Activated T-helper 17 cell treated with anti-CD3 and anti-CD28 coated beads, Interleukin-2, amount 50 U/mL, for 72 hours (primary cell): ENCODE results near the gene CTAGE15. TPM values are rescaled to one million over a fixed set of nuclear protein-coding genes. Genes with fewer than 3 reads are reported as not detected.
"Not testable (repeated sequence)": the region's sequence is repeated elsewhere in the genome, so short reads cannot be mapped to it uniquely, and the experiment has no call there.

Source experiments
- ATAC-seq: fragments of 150-1000 bp; cut with Tn5 transposase; replicated peaks from 2 replicates; pipeline ENCODE4 v1.10.0; 2021; ENCODE audit warnings: mild to moderate bottlenecking, moderate library complexity
- H3K27ac Mint-ChIP-seq: one replicate; pipeline ENCODE4 v1.8.0; 2022; ENCODE audit warnings: mixed read lengths
- H3K27me3 Mint-ChIP-seq: one replicate; pipeline ENCODE4 v1.8.0; 2022; ENCODE audit warnings: mixed read lengths
- H3K36me3 Mint-ChIP-seq: one replicate; pipeline ENCODE4 v1.8.0; 2022; ENCODE audit warnings: low read depth, mild to moderate bottlenecking, mixed read lengths
- H3K4me1 Mint-ChIP-seq: one replicate; pipeline ENCODE4 v1.8.0; 2022; ENCODE audit warnings: mixed read lengths
- H3K4me3 Mint-ChIP-seq: one replicate; pipeline ENCODE4 v1.8.0; 2022; ENCODE audit warnings: mild to moderate bottlenecking, mixed read lengths
- H3K9me3 Mint-ChIP-seq: one replicate; pipeline ENCODE4 v1.8.0; 2022; ENCODE audit warnings: mixed read lengths
- total RNA-seq, 2 donors: library from RNA; stranded (reverse); gene quantifications; one replicate each; pipeline ENCODE4 v1.2.3, GENCODE V29; 2022

Gene CTAGE15
- total RNA-seq = 1 to 10 TPM in 1 of 2 donors, under 1 TPM in 1; 0.56 to 2.7 TPM

GRCh38 chr7:143571501-143571900 is at the start of gene CTAGE15:
Gene CTAGE15, plus strand, starts transcription at chr7:143571801. Its CDS starts 17 bp downstream, at chr7:143571818.
- H3K4me1 Mint-ChIP-seq, H3K9me3 Mint-ChIP-seq, H3K36me3 Mint-ChIP-seq, ATAC-seq, H3K4me3 Mint-ChIP-seq, H3K27me3 Mint-ChIP-seq, H3K27ac Mint-ChIP-seq: not testable (repeated sequence)

- not testable (repeated sequence) for H3K36me3 Mint-ChIP-seq, H3K4me3 Mint-ChIP-seq, H3K27ac Mint-ChIP-seq, H3K9me3 Mint-ChIP-seq, H3K4me1 Mint-ChIP-seq, ATAC-seq, H3K27me3 Mint-ChIP-seq
Observed at GRCh38 chr7:143522309-143522916, 49.2 kb upstream of the CTAGE15 start.

- not testable (repeated sequence) for H3K27ac Mint-ChIP-seq, H3K36me3 Mint-ChIP-seq, ATAC-seq
Observed at GRCh38 chr7:143531169-143531926, 40.3 kb upstream of the CTAGE15 start.

GRCh38 chr7:143531932-143532331 is 39.7 kb upstream of the CTAGE15 start:
- not testable (repeated sequence) for H3K4me3 Mint-ChIP-seq, H3K4me1 Mint-ChIP-seq, H3K9me3 Mint-ChIP-seq, H3K27ac Mint-ChIP-seq, H3K36me3 Mint-ChIP-seq, ATAC-seq, H3K27me3 Mint-ChIP-seq

More at GRCh38 chr7:143531169-143531926, 40.3 kb upstream of the CTAGE15 start:
- H3K27me3 Mint-ChIP-seq, H3K4me3 Mint-ChIP-seq, H3K9me3 Mint-ChIP-seq, H3K4me1 Mint-ChIP-seq: not testable (repeated sequence)

- not testable (repeated sequence) for H3K4me3 Mint-ChIP-seq, H3K4me1 Mint-ChIP-seq, H3K27ac Mint-ChIP-seq, H3K36me3 Mint-ChIP-seq, H3K27me3 Mint-ChIP-seq, H3K9me3 Mint-ChIP-seq, ATAC-seq
Observed at GRCh38 chr7:143533213-143533839, 38.3 kb upstream of the CTAGE15 start.

GRCh38 chr7:143536443-143536842 is 35.2 kb upstream of the CTAGE15 start:
- ATAC-seq = peak; percentile 72
- H3K9me3 Mint-ChIP-seq, H3K27ac Mint-ChIP-seq, H3K4me1 Mint-ChIP-seq, H3K4me3 Mint-ChIP-seq, H3K27me3 Mint-ChIP-seq, H3K36me3 Mint-ChIP-seq: not testable (repeated sequence)

GRCh38 chr7:143543288-143544038 is 28.1 kb upstream of the CTAGE15 start:
- not testable (repeated sequence) for H3K4me3 Mint-ChIP-seq, H3K4me1 Mint-ChIP-seq, H3K27me3 Mint-ChIP-seq, ATAC-seq, H3K9me3 Mint-ChIP-seq, H3K36me3 Mint-ChIP-seq, H3K27ac Mint-ChIP-seq

- not testable (repeated sequence) for H3K27ac Mint-ChIP-seq, H3K9me3 Mint-ChIP-seq, H3K27me3 Mint-ChIP-seq, H3K4me1 Mint-ChIP-seq, H3K36me3 Mint-ChIP-seq, H3K4me3 Mint-ChIP-seq
- peak; percentile 38 for ATAC-seq
Observed at GRCh38 chr7:143555968-143556367, 15.6 kb upstream of the CTAGE15 start.

GRCh38 chr7:143563306-143563705 is 8.3 kb upstream of the CTAGE15 start:
- H3K27ac Mint-ChIP-seq, H3K9me3 Mint-ChIP-seq, H3K4me3 Mint-ChIP-seq, H3K36me3 Mint-ChIP-seq, H3K27me3 Mint-ChIP-seq, H3K4me1 Mint-ChIP-seq: not testable (repeated sequence)
- peak; percentile 43 for ATAC-seq

- H3K9me3 Mint-ChIP-seq, H3K36me3 Mint-ChIP-seq, H3K27ac Mint-ChIP-seq, H3K4me1 Mint-ChIP-seq, ATAC-seq, H3K27me3 Mint-ChIP-seq, H3K4me3 Mint-ChIP-seq: not testable (repeated sequence)
Observed at GRCh38 chr7:143566001-143566400, 5.6 kb upstream of the CTAGE15 start.

GRCh38 chr7:143588183-143588582 is 16.6 kb downstream of the CTAGE15 start:
- not testable (repeated sequence) for H3K36me3 Mint-ChIP-seq, H3K4me3 Mint-ChIP-seq, H3K27ac Mint-ChIP-seq, H3K4me1 Mint-ChIP-seq, H3K9me3 Mint-ChIP-seq, H3K27me3 Mint-ChIP-seq
- peak; percentile 85 for ATAC-seq

- peak; percentile 68 for ATAC-seq
- H3K36me3 Mint-ChIP-seq, H3K27ac Mint-ChIP-seq, H3K4me1 Mint-ChIP-seq, H3K27me3 Mint-ChIP-seq, H3K4me3 Mint-ChIP-seq, H3K9me3 Mint-ChIP-seq: not testable (repeated sequence)
Observed at GRCh38 chr7:143589897-143590296, 18.3 kb downstream of the CTAGE15 start.

GRCh38 chr7:143598086-143598485 is 26.5 kb downstream of the CTAGE15 start:
- not testable (repeated sequence) for H3K9me3 Mint-ChIP-seq, H3K36me3 Mint-ChIP-seq, ATAC-seq, H3K4me3 Mint-ChIP-seq, H3K27ac Mint-ChIP-seq, H3K4me1 Mint-ChIP-seq, H3K27me3 Mint-ChIP-seq

- ATAC-seq, H3K9me3 Mint-ChIP-seq, H3K4me3 Mint-ChIP-seq, H3K27ac Mint-ChIP-seq, H3K27me3 Mint-ChIP-seq, H3K36me3 Mint-ChIP-seq, H3K4me1 Mint-ChIP-seq: not testable (repeated sequence)
Observed at GRCh38 chr7:143603549-143603948, 31.9 kb downstream of the CTAGE15 start.

- not testable (repeated sequence) for H3K27me3 Mint-ChIP-seq, H3K36me3 Mint-ChIP-seq, ATAC-seq, H3K4me3 Mint-ChIP-seq, H3K27ac Mint-ChIP-seq, H3K4me1 Mint-ChIP-seq, H3K9me3 Mint-ChIP-seq
Observed at GRCh38 chr7:143606088-143606487, 34.5 kb downstream of the CTAGE15 start.
